NCI-H2029 treated with DMSO at 0.1 percent for 48 hours (cell line): ENCODE results near the gene MFSD11.
"Not testable (repeated sequence)": the region's sequence is repeated elsewhere in the genome, so short reads cannot be mapped to it uniquely, and the experiment has no call there.

Experiments
- DNase-seq: peaks from one replicate; lab custom pipeline; 2025; lab: John Stamatoyannopoulos, UW

The MFSD11 gene

DNA sequence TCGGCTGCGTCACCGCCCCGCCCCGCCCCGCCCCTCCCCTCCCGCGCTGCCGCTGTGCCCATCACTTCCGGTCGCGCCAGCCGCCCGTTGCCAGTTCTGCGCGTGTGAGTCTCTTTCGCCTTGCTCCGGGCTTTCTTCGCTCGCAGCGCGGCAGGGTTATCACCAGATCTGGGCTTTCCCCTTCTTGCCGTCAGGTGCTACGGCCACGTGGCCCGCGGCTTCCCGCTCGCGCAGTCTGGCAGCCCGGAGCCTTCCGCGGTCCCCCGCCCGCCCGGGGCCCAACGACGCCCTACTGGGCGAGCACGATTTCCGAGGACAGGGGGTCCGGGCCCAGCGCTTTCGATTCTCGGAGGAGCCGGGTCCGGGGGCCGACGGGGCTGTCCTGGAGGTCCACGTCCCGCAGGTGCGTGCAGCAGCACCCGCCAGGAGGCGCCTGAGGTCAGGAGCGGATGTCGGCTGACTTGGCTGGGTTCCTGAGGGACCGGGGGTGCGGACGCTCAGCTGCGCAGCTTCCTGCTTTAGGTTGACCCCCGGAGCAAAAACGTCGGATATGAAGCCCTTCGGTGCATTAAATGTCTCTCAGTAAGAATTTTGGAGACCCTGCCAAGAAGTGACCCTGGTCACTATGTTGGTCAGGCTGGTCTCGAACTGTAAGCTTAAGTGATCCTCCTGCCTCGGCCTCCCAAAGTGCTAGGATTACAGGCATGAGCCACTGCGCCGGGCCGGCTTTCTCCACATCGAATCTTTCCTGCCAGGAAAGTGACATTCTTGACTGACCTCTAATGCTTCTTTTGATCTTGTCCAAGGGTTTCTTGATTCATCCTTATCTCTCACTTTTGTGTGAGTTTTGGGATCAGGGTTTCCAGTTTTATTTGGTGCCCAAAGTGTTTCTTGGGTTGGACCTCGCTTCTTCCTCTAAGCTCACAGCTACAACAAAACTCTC lies 10.9 kb upstream of the MFSD11 start, which contains the start of gene METTL23:
Gene METTL23, plus strand, starts transcription at position 64 of the 943 bp plus-strand sequence. CDS start 2,872 bp downstream, outside the sequence.
- DNase-seq: no peak

- DNase-seq: no peak
These were observed 10.0 kb upstream of the MFSD11 start for GRCh38 chr17:76727745-76728456.

DNA sequence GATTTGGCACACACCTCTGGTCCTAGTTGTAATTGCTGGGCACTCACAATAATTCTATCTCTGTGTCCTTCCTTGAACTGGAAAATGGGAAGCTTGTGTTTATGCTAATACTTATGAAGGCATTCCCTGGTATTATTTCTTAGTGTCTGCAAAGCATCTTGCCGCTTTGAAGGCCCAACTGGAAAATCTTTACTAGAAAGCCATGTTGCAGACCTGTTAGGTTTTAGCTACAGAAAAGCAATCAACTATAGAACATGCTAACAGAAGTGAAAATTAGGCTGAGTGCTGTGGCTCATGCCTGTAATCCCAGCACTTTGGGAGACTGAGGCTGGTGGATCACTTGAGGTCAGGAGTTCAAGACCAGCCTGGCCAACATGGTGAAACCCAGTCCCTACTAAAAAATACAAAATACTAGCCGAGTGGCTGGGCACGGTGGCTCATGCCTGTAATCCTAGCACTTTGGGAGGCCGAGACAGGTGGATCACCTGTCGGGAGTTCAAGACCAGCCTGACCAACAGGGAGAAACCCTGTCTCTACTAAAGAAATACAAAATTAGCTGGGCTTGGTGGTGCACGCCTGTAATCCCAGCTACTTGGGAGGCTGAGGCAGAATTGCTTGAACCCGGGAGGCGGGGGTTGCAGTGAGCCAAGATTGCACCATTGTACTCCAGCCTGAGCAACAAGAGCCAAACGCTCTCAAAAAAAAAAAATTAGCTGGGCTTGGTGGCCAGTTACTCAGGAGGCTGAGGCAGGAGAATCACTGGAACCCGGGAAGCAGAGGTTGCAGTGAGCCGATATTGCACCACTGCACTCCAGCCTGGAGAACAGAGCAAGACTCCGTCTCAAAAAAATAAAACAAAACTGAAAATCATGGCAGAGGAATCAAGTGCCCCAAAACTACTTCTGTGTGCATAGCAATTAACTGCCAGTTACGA lies 5.9 kb upstream of the MFSD11 start:
- not testable (repeated sequence) for DNase-seq

GRCh38 chr17:76732734-76733617 lies 4.9 kb upstream of the MFSD11 start:
- no peak for DNase-seq

- no peak for DNase-seq
These were observed 4.3 kb upstream of the MFSD11 start for GRCh38 chr17:76733618-76733957.

- DNase-seq: no peak
These were observed 3.7 kb upstream of the MFSD11 start for GRCh38 chr17:76734080-76734840.

DNA sequence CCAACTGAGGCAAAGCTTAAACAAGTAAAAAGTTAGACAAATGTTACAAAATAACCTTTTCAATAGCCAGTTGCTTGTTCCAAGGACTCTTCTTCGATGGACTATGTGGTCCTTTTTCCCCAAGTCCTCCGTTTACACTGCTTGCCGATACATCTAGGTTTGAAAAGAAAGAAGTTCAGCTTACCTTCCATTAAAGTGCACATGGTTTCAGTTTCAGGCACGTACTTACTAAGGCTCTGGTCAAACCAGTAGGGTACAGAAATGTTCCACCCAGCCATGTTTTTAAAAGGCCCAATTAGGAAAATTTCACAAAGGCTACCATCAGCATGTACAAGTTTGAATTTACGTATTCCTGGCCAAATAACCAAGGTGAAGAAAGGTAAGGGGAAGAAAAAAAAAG lies 2.9 kb upstream of the MFSD11 start:
- DNase-seq: no peak

- DNase-seq: no peak
These were observed 2.2 kb upstream of the MFSD11 start for GRCh38 chr17:76735586-76736348.

- no peak for DNase-seq
These were observed 1.4 kb upstream of the MFSD11 start for GRCh38 chr17:76736349-76737081.

DNA sequence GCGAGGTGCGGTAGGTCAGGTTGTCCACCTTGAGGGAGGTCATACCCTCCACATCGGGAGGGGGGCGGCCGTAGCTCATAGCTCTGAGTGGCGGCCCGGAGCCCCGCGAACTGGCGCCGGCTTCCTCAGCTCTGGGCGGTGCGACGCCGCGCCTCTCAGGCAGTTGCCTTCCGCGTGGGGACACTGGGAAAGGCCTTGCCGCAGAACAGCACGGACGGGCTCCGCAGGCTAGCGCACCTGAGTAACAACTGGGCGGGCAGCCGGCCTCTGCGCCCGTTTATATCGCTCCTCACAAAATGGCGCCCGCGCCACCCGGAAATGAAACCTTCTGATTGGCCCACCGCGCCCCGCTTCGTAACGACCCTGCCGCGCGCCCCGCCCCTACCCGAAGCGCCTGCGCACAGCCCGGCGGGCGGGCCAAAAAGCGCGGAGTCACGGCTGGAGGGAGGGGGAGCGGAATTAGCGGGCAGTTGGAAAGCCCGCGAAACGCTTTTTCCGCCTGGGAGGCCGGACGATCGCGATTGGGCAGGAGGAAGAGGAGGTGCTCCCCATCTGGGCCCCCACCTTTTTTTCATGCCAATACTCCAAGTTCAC lies 740 bp upstream of the MFSD11 start, which contains the start of gene SRSF2:
Gene SRSF2, minus strand, starts transcription at position 250 of the 594 bp plus-strand sequence. Its CDS starts 171 bp downstream, at position 79.
- peak; percentile 84 for DNase-seq

DNA sequence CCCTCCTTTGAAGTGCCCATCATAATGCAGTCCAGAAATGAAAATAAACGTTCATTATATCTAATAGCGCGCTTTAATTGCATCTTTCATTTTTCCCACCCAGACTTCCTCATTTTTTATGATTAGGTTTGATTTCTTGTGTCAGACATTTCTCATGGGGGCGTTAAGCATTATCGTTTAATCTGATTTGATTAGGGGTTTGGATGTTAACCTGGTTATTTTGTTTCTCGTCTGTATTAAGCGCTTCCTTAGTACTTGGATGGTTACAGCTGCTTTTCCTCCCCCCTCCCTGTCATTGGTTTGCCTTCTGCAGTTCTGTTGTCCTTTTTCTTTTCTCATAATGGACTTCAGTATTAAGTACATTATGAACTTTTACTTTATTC lies 540 bp downstream of the MFSD11 start:
- no peak for DNase-seq

DNA sequence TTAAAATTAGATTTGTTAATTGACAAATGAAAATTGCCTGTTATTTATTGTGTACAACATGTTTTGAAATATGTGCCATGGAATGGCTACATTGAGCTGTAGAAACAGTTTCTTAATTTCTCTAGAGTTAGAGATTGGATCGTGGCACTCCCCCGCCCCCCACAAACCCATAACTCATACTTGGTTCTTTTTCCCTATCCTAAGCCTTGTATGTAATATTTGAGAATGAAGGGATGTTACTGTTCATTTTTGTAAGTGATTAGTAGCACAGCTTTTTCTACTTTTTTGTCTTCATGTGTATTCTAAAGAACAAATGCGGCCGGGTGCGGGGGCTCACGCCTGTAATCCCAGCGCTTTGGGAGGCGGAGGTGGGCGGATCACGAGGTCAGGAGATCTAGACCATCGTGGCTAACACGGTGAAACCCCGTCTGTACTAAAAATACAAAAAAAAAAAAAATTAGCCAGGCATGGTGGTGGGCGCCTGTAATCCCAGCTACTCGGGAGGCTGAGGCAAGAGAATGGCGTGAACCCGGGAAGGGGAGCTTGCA lies 1.7 kb downstream of the MFSD11 start:
- DNase-seq: not testable (repeated sequence)

GRCh38 chr17:76740329-76741118 lies 2.6 kb downstream of the MFSD11 start:
- no peak for DNase-seq

DNA sequence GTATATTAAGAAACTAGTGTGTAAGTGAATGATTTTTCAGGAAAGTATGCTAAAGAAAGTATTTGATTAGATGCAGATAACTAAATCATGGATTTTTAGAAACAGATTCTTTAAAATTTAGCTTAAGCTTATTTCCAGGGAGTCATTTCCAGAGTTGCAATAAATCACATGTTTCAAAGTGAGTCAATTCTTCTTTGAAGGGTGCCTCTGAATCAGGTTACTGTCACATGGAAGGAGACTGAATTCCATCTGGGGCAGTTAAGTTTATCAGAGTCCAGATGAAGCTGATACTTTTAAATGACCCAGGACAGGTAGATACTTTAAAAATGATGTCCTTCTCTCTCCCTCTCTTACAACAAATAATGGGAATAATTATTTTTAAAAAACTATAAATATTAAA lies 5.0 kb downstream of the MFSD11 start:
- DNase-seq: no peak

GRCh38 chr17:76744747-76745146 lies 6.8 kb downstream of the MFSD11 start:
- no peak for DNase-seq

DNA sequence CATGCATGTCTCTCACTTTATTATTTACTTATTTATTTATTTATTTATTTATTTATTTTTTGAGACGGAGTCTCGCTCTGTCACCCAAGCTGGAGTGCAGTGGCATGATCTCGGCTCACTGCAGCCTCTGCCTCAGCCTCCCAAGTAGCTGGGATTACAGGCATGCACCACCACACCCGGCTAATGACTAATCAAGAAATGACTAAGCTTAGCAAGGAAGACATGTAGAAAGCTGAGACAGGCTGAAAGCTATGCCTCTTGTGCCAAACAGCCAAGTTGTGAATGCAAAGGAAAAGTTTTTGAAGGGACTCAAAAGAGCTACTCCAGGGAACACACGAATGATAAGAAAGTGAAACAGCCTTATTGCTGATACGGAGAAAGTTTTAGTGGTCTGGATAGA lies 7.9 kb downstream of the MFSD11 start:
- not testable (repeated sequence) for DNase-seq

GRCh38 chr17:76747716-76748363 lies 9.9 kb downstream of the MFSD11 start:
- DNase-seq: no peak
